Smooth muscle cell of the brain vasculature (primary cell): ENCODE measurements around the gene TET3.

ENCODE experiments used
- DNase-seq: peaks from one replicate; pipeline ENCODE4 v3.0.0-alpha.2; 2012; ENCODE audit warnings: low read depth, low spot score

TET3 gene

DNA sequence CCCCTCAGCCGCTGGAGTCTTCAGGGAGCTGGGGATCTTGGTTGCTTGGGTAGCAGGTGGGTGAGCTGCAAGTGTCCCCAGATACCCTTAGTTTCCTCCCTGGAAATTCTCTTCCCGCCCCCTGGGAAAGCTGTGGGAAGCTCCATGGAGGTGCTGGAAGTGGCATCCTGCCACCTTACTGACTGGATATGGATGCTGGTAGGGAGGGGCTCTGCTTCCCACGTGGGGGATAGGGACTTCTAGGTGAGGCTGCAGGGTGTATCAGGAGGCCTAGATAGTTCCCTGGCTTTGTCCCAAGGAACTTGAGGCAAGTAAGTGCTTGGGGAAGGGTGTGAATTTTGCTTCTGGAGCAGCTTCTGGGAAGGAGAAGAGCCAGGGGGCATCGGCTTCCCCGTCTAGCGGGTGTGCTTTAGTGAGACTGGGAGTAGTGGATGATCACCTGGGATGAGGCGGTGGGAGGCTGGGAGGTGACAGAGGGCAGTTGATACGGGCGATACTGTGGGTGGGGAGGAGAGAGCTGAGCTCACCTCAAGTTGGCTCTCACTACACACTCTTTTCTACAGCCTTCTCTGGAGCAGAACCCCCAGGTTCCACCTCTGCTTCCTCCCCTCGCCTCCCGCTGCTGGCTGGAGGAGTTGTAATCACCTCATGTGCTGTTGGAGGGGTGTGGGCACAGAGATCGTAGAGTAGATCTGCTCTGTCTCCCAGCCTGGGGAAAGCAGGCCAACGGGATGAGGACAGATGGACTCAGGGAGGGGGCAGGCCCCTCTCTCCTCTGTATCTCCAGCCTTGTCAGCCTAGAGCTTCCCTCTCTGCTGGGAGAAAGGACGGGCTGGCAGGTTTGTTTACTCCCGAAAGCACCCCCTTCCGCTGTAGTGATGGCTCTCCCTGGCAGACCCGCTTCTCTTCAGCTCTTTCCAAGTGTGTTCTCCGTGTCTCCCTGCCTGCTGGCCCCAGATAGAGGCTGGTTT is 19.8 kb downstream of the TET3 start:
- no peak for DNase-seq

DNA sequence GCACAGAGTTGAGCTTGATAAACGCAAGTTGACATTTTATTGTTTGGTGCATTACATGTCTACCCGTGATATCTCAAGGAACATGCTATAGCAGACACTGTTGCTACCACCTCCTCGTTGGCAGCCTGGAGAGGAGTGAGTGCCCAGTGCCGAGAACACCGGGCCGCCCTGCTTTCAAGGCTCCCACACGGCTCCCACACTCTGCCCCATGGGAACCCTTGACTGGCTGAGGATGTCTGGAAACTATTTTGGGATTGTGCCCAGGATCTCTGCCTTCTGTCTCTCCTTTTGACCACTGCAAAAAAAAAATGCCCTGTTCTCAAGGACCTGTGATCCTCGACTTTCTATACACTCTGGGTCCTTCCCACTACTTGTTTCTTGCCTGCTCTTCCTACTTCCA is 21.1 kb downstream of the TET3 start:
- no peak for DNase-seq

DNA sequence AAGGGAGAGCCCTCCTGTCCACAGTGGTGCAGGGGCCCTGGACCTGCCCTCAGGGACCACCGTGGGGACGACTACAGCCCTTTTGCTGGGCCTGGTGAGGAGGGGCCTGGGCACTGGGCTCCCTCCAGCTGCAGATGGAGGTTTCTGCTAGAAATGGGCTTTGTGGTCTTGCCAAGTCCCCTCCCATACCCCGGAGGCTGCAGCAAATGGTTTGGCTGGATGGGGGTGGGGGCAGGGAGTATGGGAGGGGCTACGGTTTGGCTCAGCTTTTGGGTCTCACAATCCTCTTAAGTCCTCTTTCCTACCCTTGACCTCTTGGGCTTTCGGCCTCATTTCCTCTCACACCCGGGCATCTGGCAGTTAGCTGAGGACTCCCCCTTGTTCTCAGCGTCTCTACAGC is 21.7 kb downstream of the TET3 start:
- no peak for DNase-seq

DNA sequence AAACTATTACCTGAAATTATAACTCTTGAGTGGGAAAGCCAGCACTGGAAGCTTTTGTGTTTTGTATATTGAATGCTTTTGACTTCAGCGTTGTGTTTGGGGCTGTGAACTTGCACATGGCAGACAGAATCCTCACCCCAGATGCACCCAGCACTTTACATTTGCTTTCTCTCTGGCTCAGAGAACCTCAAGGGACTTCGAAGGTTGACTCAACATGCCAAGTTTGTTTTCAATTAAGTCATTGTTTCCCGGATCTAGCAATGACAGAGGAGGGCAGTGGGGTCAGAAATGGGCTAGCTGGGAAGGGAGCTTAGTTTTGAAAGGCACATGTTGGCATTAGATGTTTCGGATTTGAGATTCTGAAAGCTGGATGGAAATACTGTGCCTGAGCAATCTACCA is 22.4 kb downstream of the TET3 start:
- DNase-seq, result no peak

DNA sequence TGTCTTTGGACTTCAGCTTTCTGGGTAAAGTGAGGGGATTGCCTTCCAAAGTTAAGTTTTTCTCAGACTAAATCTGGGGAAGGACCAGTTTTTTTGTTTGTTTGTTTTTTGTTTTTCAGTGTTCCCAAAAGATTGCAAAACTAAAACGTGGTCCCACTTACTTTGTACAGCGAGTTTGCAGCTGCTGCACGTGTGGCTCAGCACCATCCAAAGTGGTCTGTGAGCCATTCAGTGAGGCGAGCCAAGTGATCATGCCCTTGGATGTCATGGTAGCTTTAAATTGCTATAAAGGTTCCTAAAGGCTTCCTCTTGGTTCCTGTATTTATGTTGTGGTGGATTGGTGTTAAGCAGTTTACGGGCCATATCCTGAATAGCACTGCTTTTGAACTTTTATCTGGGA is 23.0 kb downstream of the TET3 start:
- DNase-seq, result no peak

DNA sequence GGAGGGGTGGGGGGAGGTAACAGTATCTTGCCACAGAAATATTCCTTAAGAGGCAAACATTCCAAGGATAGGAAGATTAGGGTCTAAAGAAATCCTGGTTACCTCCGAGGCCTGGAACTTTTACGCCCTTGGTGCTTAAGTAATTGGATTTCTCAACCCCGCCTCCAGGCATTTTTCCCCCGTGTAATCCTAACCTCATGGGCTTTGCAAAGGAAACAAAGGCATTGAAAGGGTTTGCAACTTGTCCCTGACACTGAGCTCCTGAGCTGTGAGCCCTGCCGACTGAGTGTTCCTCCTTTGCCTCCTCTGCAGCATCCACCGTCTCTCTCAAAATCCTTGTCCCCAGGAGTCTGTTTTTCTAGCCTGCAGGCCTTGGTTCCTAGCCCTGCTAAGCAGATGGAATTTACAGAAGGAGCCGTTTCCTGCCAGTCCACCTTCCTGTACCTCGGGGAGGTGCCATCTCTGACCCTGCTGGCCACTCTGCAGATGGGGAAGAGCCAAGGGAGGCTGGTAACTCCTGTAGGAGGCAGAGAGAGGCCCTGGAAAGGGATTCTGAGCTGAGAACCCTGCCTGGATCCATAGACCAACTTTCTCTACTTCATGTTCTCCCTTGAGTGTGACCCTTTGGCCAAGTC is 24.2 kb downstream of the TET3 start:
- no peak for DNase-seq

DNA sequence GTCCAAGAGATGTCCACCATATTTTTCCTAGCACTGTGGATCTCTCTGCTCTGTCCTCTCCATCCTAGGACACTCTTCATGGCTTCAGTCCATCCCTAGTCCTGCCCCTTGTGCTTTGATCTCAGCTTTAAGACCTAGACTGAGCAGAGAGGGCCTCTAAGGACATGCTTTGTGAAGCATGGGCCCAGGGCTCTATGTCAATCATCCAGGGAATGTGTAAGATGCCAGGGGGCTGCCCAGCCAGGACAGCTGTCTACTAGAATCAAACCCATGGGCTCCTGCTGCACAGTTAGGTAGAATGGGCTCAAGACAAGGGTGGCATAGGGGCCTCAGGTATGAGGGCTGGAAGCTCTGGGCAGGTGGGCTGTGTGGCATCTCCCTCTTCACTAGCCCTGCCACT is 24.9 kb downstream of the TET3 start:
- no peak for DNase-seq

DNA sequence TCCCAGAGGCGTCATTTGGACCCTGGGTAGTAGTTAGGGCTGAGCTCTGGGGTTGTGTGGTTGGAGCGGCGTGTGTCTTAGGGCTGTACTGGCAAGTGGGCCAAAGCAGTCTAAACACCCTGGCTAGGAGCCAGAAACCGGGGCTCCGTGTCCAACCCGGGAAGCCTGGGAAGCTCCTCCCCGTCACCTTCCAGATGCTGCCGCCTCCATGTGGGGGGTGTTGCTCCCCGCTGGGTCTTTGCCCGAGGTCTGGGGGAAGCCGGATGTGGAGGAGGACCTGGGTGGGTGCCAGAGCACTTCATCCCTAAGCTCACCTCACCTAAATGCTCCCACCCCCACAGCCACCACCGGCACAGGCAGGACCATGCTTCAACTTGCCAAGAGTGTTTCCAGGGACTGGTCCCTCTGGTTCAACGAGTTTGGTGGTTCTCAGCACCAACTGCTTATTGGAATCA is 25.4 kb downstream of the TET3 start:
- no peak for DNase-seq

DNA sequence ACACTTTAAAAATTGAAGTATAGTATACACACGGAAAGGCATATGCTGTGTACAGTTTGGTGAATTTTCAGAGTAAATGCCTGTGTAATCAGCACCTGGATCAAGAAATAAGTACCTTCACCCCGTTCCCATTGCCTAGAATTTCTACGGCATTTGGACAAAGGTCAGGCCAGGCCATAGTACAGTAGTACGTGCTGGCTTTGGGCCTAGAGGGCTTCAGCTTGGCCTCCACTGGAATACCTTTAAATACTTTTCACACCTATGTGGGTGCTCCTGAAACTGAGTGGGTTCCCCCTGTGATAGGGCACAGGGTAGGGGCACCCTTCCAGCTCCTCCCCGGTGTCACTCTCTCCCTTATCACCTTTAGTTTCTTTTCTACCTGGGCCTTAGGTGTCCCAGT is 26.5 kb downstream of the TET3 start:
- no peak for DNase-seq

DNA sequence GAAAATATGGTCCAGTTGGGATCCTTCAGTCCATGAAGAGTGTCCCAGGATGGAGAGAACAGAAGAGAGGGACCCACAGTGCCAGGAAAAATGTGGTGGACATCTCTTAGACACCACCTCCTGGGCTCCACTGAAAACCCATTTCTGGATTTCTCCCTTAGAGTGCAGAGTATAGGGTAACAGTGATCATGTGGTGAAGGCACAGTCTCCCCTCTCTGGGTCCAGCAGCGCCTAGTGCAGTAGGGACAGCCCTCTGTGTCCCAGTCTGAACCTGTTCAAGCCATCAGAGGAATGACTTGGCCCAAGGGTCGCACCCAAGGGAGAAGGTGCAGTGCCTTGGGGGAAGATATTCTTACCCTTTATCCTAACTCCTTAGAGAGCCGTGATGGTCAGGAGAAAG is 30.1 kb downstream of the TET3 start:
- DNase-seq, result no peak

DNA sequence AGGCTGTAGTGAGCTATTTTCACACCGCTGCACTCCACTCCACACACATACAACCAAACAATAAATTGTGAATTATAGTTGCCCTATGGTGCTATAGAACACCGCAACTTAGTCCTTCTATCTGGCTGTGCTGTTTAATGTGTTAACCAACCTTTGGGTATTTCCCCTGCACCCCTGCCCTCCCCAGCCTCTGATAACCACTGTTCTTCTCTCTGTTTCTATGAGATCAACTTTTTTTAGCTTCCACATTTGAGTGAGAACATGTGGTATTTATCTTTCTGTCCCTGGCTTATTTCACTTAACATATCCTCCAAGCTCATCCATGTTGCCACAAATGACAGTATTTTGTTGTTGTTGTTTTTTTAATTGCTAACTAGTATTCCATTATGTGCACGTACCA is 32.5 kb downstream of the TET3 start:
- DNase-seq, result no peak

DNA sequence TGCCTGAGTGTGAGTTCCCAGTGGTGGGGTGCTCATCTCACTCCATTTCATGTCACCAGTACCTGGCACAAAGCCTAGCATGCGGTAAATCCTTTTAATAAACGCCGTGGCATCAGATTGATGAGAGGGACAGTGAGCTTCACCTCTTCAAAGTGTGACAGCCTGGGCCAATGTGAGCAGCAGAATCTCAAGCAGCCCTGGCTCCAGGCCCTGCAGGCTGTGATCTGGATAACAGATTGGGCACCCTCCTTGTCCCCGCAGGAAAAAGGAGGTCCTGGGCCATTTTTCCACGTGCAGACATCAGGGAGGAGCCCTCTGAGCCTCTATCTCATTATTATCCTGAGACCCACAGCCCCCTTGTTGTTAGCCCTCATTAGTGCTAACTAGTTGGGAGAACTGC is 34.8 kb downstream of the TET3 start:
- no peak for DNase-seq

DNA sequence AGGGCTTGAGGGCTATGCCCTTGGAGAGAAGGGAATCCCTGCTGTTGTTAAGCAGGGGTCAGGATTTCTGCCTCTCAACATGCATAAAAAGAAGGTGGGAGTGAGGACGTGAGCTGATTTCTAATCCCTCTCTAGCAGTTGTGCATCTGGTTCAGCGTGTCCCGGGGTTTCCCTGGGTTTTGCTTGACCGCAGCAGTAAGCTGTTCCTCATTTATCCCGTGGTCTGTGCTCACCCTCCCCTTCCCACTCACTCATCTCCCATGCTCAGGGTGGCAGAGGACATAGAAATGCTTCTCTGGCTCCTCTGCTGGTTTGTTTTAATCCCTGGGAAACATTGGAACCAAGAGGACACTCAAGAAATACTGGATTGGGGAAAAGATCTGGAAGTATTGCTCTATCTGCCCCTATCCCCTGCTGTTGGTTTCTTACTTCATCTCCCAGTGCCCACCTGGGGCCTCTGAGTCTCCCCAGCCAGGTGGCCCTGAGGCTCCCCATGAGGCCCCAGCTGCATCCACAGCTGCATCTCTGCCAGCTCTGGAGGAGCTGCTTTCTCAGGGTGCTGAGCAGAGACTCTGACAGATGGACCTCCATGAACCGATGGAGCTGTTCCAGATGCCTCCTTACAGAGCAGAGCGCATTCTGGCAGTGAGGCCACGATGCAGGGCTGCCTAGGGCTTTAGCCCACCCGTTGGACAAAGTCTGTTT is 36.1 kb downstream of the TET3 start:
- DNase-seq, result no peak

DNA sequence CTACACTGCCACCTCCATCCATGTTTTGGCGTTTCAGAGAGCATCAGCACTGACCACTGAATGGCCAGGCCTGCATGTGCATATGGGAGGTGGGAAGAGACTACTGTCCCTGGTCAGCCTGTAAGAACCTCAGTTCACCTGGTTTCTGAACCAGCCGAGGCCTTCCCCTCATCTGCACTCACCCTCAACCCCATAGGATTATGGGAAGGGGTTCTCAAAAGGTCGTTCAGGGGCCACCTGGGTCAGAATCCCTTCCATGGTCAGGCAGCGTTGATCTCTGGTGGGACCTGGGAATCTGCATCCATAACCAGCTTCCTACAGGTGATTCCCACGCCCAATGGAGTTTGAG is 36.7 kb downstream of the TET3 start:
- no peak for DNase-seq

DNA sequence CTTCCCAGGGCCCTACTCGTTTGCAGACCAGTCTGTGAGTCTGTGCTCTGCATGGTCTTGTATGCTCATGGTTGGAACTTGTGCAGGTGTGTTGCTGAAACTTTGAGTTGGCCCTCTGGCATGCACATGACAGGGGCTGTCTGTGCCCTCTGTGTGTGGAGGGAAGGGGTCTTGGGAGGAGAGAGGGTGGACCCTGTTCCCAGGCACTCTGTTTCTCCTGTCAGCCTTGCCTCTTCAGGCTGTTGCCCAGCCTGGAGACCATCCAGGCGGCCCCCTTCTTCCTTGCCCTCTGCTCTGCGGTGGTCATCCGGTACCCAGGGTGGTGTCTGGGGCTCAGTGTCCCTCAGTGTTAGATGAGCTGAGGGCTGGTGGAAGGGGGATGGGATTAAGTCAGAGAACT is 39.5 kb downstream of the TET3 start:
- no peak for DNase-seq

DNA sequence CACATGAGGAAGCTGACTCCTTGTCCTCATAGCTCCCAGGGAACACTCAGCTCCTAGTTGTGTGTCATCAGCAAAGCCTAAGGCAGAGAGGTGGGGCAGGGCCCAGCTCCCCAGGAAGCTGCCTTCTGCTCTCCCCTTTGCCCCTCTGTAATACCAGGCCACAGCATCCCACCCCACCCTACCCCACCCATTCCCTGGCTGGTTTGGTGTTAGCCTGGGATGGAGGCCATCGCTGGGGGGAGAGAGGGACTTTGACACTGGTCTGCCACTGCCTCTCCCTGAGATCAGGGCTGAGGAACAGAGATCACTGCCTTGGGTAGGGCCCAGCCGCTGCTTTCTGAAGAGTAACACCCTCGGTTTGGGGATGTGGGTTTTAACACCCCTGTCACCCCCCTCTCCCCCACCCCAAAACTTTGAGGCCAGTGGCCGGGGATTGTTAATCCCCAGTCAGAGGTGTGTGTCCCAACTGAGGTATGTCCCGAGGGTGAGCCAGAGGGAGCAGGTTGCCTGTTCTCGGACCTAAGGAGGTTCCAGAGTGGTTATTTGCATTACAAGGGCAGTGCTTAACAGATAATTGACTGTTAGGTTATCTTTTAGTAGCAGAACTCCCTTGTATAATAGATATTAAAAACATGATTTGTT is 41.4 kb downstream of the TET3 start:
- DNase-seq, result no peak

DNA sequence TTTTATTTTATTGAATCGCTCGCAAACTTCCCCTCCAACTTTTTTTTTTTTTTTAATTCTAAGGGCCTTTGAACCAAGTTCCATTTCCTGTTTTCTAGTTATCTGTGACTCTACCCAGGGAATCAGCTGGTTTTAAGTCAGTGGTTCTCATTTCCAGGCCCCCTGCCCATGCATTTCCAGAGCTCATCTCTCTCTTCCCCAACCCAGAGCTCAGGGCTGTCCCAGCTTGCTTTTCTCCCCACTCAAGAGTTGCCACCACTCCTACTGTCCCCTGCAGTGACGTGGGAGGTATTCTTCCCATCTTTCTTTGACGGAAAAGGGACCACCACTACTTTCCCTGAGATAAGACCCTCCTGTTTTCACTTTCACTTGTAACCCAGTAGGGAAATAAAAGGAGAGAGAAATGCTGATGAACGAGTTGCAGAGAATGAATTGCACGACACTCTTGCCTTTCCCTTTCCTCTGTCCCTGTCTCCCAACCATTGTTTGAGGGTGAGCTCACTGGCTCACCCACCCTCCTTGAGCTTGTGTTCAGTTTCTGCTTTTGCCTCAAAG is 42.1 kb downstream of the TET3 start:
- no peak for DNase-seq

DNA sequence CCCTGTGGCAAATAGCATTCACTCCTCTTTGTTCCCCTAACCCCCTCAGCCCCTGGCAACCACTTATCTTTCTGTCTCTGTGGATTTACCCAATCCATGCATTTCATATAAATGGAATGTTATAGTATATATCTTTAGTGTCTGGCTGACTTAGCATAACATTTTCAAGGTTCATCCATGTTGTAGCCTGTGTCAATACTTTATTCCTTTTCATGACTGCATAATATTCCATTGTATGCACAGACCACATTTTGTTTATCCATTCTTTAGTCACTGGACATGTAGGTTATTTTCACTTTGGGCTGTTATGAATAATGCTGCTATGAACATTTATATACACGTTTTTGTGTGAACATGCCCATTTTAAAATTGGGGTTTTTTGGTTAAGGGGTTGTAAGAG is 42.8 kb downstream of the TET3 start:
- DNase-seq, result no peak

DNA sequence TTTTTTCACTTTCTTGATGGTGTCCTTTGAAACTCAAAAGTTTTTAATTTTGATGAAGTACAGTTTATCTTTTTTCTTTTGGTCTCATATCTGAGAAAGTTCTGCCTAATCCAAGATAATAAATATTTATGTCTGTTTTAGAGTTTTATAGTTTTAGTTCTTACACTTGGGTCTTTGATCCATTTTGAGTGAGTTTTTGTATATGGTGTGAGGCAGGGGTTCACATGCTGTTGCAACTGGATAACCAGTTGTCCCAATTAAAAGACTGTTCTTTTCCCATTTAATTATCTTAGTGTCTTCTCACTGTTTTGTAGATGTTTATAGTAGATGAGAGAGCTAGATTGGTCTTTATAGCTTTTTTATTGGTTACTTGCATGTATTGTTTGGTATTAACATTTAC is 43.6 kb downstream of the TET3 start:
- no peak for DNase-seq

DNA sequence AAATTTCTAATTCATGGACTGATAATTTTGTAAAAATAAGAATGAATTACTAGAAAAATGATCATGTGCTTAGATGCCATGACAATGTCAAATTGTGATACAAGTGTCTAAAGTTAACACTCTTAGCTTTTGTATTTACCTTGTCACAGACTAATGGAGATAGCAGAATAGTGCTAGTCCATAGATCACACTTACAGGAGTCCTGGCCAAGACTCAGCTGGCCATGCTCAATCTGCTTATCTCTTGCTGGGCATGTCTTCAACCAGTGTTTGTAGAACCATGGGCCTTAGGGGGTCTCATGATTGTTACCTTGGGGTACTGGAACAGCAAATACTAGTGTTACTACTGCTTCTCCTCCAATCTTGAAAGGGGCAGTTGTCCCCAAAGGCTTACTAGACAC is 44.0 kb downstream of the TET3 start:
- DNase-seq, result no peak

DNA sequence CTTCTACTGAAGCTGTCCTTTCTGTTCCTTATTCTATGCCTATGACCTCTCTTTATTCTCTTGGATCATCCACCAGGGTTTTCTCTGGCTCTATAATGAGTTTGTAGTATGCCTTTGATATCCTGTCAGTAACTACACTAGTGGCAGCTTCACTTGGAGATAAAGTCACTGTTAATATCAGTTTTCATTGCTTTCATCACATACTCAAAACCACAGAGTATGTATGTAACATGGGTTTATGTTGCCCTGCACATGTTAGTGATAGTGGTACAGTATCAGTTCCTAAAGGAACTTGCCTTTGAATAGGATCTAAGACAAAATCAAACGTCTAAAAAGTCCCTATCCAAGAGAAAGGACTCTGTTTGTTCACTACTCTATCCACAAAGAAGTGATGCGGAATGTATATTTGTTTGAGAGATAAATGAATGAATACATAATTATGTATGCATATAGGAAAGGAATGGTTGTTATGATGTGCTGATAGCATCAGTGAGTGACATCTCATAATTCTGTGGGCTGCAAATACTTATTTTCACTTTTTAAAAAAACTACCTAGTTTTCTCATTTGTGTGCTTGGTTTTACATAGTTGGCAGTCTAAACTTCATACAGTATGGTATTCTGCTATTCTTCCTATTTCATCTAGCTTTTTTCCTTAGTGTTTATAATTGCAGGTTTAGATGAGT is 45.1 kb downstream of the TET3 start:
- no peak for DNase-seq
